GM23248 (cell line): ENCODE measurements around the gene DLG3.

ENCODE experiments used
- EZH2 ChIP-seq: fragments of 200-600 bp; sonication (generic); IDR thresholded peaks from 2 replicates; pipeline ENCODE4 v1.6.1; 2018; ENCODE audit warnings: antibody characterized with exemption, mild to moderate bottlenecking; ENCODE audit not compliant: insufficient read depth, poor library complexity, severe bottlenecking
- EZH2phosphoT487 ChIP-seq: fragments of 200-600 bp; sonication (generic); IDR thresholded peaks from 2 replicates; pipeline ENCODE4 v1.6.1; 2018; ENCODE audit warnings: antibody characterized with exemption, moderate library complexity, mild to moderate bottlenecking, low read depth; ENCODE audit not compliant: insufficient read depth

DNA sequence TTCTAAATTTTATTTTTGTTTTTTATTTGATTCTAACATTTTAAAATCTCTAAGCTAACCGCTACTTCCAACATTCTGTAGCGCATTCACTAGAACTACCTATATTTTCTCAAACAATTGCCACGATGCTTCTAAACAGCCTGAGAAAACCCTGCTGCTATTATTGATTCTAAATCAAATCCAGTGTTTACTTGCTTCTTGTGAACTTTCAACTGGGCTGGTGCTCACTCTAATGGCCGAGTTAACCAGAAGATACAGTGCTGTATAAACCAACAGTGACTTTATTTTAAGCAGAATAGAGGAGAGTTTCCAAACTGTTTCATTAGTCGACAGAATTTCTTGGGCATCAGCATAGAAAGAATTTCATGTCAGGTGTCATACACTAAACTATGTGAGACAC, 110.3 kb downstream of the DLG3 start:
- TF ChIP-seq EZH2 (no peak), EZH2phosphoT487 (no peak)
